Kasumi-1 (cell line): Measurements from ENCODE around the gene ANKRD49.

ENCODE experiments used
- DNase-seq, 2 experiments: peaks; one replicate each; lab custom pipeline; 2025; lab: John Stamatoyannopoulos, UW

The ANKRD49 gene, protein sequence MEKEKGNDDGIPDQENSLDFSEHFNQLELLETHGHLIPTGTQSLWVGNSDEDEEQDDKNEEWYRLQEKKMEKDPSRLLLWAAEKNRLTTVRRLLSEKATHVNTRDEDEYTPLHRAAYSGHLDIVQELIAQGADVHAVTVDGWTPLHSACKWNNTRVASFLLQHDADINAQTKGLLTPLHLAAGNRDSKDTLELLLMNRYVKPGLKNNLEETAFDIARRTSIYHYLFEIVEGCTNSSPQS

GRCh38 chr11:94493281-94494125 lies at the start of gene ANKRD49, which contains the start of gene MRE11:
Gene ANKRD49, plus strand, starts transcription at chr11:94493984. Its CDS starts 2,710 bp downstream, at chr11:94496694.
Gene MRE11, minus strand, starts transcription at chr11:94493844. Its CDS starts 1,043 bp downstream, at chr11:94492801.
- DNase-seq: peak; percentile 97

GRCh38 chr11:94445641-94446040 lies 48.1 kb upstream of the ANKRD49 start:
- DNase-seq: no peak

DNA sequence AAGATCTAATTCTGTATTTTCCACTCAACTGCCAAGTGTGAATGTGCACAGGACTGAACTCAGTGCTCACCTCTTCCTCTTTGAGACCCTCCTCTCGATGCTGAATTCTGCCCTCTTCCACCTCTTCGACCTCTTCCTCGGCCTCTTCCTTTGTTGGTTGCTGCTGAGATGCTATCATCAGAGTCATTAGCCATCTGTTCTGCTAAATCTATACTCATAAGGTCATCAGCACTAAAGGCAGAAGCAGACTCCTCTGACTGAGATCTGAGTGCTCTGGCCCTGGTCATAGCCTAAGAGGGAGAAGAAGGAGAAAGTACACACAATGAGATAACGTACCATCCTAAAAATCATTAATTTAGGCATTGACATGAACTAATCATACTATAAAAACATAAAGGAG lies 46.6 kb upstream of the ANKRD49 start:
- no peak for DNase-seq

DNA sequence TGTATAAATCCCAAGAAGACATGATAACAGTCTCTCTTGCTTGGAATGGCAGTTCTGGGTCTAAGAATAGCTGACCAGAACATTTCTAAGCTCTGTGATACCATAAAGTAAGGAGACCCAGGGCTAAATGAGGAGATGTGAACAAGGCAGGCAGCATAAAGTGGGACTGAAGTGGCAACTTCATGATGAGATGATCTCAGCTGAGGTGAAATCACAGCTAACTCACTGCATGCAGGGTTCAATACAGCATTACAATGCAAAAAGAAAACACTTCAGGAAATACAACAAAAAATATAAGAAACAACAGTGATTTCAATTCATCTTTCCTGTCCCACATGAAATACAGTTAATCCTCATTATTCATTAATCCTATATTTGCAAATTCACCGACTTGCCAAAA lies 44.8 kb upstream of the ANKRD49 start:
- DNase-seq: no peak

DNA sequence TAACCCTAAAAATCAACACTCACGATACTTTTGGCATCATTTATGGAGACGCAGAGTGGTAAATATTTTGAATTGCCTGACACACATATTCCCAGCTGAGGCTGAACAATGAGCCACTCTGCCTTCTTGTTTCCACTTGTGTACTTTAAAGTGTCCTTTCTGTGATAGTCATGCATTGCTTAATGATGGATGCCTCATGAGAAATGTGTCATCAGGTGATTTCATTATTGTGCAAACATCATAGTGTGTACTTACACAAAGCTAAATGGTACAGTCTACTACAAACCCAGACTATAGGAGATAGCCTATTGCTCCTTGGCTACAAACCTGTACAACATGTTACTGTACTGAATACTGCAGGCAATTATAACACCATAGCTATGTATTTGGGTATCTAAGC lies 44.3 kb upstream of the ANKRD49 start:
- DNase-seq: no peak

GRCh38 chr11:94450048-94450447 lies 43.7 kb upstream of the ANKRD49 start:
- DNase-seq: no peak

DNA sequence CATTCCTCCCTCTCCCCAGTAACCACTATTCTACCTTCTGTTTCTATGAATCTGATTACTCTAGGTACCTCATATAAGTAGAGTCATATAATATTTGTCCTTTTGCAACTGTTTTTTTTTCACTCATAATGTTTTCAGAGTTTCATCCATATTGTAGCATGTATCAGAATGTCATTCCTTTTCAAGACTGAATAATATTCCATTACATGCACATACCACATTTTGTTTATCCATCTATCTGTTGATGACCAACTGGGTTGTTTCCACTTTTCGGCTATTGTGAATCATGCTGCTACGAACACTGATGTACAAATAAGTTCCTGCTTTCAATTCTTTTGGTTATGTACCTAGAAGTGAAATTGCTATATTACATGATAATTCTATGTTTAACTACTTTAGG lies 40.8 kb upstream of the ANKRD49 start:
- no peak for DNase-seq

GRCh38 chr11:94454301-94454700 lies 39.5 kb upstream of the ANKRD49 start:
- DNase-seq: no peak

GRCh38 chr11:94455861-94456260 lies 37.9 kb upstream of the ANKRD49 start:
- DNase-seq: no peak

GRCh38 chr11:94457118-94458029 lies 36.4 kb upstream of the ANKRD49 start:
- DNase-seq: no peak

- DNase-seq: no peak
Measured at GRCh38 chr11:94459576-94459975, 34.2 kb upstream of the ANKRD49 start.

- no peak for DNase-seq
Measured at GRCh38 chr11:94469416-94469815, 24.4 kb upstream of the ANKRD49 start.

DNA sequence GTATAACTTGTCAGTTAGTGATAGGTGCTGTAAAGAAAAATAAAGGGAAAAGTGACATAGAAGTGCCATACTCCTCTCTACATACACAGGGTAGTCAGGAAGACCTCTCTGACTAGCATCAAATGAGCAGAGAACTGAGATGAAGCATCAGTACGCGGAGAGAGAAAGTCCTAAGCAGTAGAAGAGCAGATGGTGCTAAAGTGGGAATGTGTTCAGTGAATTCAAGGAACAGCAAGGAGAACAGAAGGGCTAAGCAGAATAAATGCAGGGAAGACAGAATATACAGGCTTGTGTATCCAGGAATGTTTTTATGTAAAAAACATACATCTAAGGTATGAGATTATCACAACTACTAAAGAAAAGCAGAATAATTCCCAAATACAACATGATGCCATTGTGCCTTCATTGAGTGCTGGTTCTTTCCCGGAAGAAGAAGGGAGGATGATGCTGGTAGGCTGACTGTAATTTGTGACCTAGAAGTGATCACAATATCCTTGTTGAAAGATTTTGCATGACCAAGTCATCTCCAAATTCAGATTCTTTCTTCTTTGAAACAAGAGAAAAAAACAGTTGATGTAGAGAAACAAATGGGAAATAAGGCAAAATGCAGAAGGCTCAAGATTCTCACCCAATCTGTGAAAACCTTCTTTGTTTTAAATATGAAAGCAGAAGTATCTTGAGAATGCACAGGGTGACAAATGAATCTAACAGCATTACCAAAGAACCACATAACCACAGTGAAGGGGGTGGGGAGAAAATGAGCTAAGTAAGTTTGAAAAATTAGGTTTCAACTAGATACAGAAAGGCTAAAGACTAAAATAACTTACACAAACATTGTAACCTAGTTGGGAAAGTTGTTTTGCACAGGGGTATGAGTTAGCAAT lies 20.6 kb upstream of the ANKRD49 start:
- peak; percentile 84 to 93 for DNase-seq

DNA sequence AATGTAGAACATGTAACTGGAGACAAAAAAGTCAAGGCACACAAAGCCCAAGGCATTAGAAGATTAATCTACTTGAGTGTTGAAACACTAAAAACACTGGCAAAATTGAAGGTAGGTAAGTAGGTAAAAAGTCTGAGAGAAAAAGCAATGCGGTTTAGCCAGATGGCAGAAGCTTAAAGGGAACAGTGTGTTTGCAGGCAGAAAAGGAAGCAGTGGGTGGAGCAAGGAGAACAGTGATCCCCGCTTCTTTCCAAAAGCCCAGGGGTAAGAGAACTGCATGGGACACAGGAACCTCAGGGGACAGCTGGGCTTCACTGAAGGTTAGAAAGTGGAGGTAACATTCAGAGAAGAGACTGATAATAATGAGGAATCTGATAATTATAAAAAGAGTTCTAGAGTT lies 16.2 kb upstream of the ANKRD49 start:
- peak; percentile 56 to 68 for DNase-seq

DNA sequence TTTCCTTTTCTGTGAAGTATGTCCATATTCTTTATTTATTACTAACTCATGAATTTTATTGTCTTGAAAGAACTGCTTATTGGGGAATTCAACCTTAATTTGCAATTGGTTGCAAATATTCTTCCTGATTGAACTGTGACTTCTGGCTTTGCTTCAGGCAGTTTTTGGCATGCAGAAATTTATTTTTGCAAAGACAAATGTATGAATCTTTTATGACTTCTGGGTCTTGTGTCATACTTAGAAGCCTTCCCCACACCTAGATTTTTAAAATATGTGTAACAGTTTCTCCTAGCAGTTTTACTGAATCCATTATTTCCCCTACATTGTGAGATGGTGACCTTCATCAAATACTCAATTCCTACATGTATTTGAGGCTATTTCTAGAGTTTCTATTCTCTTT lies 12.4 kb upstream of the ANKRD49 start:
- no peak for DNase-seq

DNA sequence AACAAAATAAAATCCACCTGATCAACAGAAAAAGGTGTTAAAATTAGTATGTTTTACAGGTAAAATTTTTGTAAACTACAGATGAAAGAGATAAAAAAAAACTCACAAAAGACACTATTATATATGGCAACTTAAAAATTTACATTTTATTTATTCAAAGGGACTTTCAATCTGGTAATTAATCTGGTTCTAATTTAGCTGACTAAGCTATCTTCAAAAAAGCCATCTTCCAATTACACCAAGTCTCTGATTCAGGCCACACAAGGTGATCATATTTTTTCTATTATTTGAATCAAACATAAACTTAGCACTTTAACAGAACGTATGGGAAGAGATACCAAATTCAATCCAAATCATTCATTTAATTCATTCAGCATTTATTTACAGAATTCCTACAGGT lies 7.7 kb upstream of the ANKRD49 start:
- DNase-seq: no peak

GRCh38 chr11:94494126-94494680 lies 419 bp downstream of the ANKRD49 start:
- DNase-seq: peak; percentile 43 to 59

- no peak for DNase-seq
Measured at GRCh38 chr11:94500181-94500580, 6.4 kb downstream of the ANKRD49 start.

- DNase-seq: no peak
Measured at GRCh38 chr11:94501522-94501921, 7.7 kb downstream of the ANKRD49 start.

- DNase-seq: peak; percentile 73 to 74
Measured at GRCh38 chr11:94504689-94505293, 11.0 kb downstream of the ANKRD49 start.
